ENCODE results near the gene SARS1. TPM values are rescaled to one million over a fixed set of nuclear protein-coding genes. Genes with fewer than 3 reads are reported as not detected.

SARS1 gene
- total and polyA plus RNA-seq, 2 of the 13 experiments (the other 11 are each of a cell fraction or from before 2014, with no cell fraction given), result 103 to 134 TPM

DNA sequence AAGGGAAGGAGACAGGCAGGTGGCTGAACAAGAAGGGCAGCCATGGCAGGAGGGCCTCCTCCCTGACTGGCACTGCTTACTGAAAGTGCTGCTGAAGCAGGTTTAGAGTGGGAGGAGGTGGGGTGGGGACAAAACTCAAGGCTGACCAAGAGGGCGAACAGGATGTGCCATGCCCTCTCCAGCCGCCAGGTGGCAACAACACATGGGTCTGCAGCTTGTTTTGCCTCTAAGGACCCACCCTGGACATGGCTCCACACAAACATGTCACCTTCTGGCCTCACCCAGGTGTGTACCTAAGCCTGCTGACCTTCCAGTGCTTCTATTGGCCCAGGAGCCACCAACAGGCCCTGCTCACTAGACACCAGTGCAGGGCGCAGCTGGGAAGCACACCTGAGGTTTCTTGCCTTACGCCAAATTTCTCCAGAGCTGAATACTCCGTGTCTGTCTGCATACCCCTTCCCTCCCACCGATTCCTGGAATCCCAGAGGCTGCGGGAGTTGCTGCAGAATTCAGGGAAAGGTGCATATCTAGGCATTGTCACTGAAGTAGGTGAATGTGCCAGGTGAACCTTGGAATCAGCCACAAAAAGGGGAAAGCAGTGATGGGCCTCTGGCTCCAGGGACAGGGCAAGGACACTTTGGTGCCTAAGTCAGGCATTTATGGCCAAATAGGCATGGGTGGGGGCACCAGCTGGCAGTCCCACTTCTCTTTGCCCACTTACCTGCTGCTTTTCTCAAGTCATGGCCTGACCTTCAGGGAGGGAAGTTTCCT, 63.9 kb downstream of the SARS1 start (continued):
- TF ChIP-seq, protein P1, sequence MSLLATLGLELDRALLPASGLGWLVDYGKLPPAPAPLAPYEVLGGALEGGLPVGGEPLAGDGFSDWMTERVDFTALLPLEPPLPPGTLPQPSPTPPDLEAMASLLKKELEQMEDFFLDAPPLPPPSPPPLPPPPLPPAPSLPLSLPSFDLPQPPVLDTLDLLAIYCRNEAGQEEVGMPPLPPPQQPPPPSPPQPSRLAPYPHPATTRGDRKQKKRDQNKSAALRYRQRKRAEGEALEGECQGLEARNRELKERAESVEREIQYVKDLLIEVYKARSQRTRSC (CRISPR knock-in tag; IDR thresholded peaks at IDR 0.05; ENCODE audit: low read depth), result no peak
- TF ChIP-seq PTBP1 (IDR thresholded peaks at IDR 0.05; ENCODE audit: low read depth, low read length, poor library complexity, severe bottlenecking) (no peak), NCOA1 (CRISPR knock-in tag; IDR thresholded peaks at IDR 0.05) (no peak), MYC (CRISPR knock-in tag; IDR thresholded peaks at IDR 0.05; ENCODE audit: borderline replicate concordance) (peak; percentile 60; the same call in 1 of the 2 replicates), CREB1 (IDR thresholded peaks at IDR 0.05) (no peak), CREB1 (CRISPR knock-in tag; IDR thresholded peaks at IDR 0.05) (no peak), ZNF335 (CRISPR knock-in tag; IDR thresholded peaks at IDR 0.05) (peak; percentile 66; the same call in 1 of the 2 replicates), POLR2G (IDR thresholded peaks at IDR 0.05; ENCODE audit: low read depth, low read length) (peak; percentile 56), GATA4 (IDR thresholded peaks at IDR 0.05; ENCODE audit: borderline replicate concordance, low read depth) (no peak), TCF7 (IDR thresholded peaks at IDR 0.05; ENCODE audit: low read depth) (no peak), PRMT3 (CRISPR knock-in tag; IDR thresholded peaks at IDR 0.05; ENCODE audit: borderline replicate concordance, low read depth) (no peak), NFYC (CRISPR knock-in tag; IDR thresholded peaks at IDR 0.05) (no peak), AGO2 (optimal IDR thresholded peaks at IDR 0.05; ENCODE audit: low read depth, low read length) (peak; percentile 26), ZNF83 (CRISPR knock-in tag; IDR thresholded peaks at IDR 0.05; ENCODE audit: borderline replicate concordance) (no peak), NR2F2 (IDR thresholded peaks at IDR 0.05; ENCODE audit: borderline replicate concordance, low read depth) (no peak), ZNF256 (CRISPR knock-in tag; conservative IDR thresholded peaks at IDR 0.05) (no peak)
- TF ChIP-seq, protein P2, sequence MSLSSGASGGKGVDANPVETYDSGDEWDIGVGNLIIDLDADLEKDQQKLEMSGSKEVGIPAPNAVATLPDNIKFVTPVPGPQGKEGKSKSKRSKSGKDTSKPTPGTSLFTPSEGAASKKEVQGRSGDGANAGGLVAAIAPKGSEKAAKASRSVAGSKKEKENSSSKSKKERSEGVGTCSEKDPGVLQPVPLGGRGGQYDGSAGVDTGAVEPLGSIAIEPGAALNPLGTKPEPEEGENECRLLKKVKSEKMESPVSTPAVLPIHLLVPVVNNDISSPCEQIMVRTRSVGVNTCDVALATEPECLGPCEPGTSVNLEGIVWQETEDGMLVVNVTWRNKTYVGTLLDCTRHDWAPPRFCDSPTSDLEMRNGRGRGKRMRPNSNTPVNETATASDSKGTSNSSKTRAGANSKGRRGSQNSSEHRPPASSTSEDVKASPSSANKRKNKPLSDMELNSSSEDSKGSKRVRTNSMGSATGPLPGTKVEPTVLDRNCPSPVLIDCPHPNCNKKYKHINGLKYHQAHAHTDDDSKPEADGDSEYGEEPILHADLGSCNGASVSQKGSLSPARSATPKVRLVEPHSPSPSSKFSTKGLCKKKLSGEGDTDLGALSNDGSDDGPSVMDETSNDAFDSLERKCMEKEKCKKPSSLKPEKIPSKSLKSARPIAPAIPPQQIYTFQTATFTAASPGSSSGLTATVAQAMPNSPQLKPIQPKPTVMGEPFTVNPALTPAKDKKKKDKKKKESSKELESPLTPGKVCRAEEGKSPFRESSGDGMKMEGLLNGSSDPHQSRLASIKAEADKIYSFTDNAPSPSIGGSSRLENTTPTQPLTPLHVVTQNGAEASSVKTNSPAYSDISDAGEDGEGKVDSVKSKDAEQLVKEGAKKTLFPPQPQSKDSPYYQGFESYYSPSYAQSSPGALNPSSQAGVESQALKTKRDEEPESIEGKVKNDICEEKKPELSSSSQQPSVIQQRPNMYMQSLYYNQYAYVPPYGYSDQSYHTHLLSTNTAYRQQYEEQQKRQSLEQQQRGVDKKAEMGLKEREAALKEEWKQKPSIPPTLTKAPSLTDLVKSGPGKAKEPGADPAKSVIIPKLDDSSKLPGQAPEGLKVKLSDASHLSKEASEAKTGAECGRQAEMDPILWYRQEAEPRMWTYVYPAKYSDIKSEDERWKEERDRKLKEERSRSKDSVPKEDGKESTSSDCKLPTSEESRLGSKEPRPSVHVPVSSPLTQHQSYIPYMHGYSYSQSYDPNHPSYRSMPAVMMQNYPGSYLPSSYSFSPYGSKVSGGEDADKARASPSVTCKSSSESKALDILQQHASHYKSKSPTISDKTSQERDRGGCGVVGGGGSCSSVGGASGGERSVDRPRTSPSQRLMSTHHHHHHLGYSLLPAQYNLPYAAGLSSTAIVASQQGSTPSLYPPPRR (CRISPR knock-in tag; IDR thresholded peaks at IDR 0.05; ENCODE audit: borderline replicate concordance), result no peak
- TF ChIP-seq, protein P3, sequence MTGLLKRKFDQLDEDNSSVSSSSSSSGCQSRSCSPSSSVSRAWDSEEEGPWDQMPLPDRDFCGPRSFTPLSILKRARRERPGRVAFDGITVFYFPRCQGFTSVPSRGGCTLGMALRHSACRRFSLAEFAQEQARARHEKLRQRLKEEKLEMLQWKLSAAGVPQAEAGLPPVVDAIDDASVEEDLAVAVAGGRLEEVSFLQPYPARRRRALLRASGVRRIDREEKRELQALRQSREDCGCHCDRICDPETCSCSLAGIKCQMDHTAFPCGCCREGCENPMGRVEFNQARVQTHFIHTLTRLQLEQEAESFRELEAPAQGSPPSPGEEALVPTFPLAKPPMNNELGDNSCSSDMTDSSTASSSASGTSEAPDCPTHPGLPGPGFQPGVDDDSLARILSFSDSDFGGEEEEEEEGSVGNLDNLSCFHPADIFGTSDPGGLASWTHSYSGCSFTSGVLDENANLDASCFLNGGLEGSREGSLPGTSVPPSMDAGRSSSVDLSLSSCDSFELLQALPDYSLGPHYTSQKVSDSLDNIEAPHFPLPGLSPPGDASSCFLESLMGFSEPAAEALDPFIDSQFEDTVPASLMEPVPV (CRISPR knock-in tag; IDR thresholded peaks at IDR 0.05), result no peak
- TF ChIP-seq, protein P4, sequence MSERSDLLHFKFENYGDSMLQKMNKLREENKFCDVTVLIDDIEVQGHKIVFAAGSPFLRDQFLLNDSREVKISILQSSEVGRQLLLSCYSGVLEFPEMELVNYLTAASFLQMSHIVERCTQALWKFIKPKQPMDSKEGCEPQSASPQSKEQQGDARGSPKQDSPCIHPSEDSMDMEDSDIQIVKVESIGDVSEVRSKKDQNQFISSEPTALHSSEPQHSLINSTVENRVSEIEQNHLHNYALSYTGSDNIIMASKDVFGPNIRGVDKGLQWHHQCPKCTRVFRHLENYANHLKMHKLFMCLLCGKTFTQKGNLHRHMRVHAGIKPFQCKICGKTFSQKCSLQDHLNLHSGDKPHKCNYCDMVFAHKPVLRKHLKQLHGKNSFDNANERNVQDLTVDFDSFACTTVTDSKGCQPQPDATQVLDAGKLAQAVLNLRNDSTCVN (CRISPR knock-in tag; IDR thresholded peaks at IDR 0.05; ENCODE audit: borderline replicate concordance), result peak; percentile 63; the same call in 1 of the 2 replicates
- TF ChIP-seq, protein P5, sequence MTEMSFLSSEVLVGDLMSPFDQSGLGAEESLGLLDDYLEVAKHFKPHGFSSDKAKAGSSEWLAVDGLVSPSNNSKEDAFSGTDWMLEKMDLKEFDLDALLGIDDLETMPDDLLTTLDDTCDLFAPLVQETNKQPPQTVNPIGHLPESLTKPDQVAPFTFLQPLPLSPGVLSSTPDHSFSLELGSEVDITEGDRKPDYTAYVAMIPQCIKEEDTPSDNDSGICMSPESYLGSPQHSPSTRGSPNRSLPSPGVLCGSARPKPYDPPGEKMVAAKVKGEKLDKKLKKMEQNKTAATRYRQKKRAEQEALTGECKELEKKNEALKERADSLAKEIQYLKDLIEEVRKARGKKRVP (CRISPR knock-in tag; IDR thresholded peaks at IDR 0.05), result no peak

All from HepG2 (cell line).